Endothelial cell of umbilical vein (primary cell): Measurements from ENCODE around the gene ASB11. TPM values are rescaled to one million over a fixed set of nuclear protein-coding genes. Genes with fewer than 3 reads are reported as not detected.

ENCODE experiments used
- BruUV-seq: library from RNA; stranded (reverse); fragments of 400-500 nt; replicated peaks from 2 replicates; lab custom pipeline; 2021; lab: Mats Ljungman, UMichigan
- CTCF ChIA-PET: fragments of 300-600, 350-600 bp; sonication (Branson Sonifier 250); formaldehyde crosslinking; loops from one replicate; lab custom pipeline; 2021; ENCODE audit warnings: antibody characterized with exemption, inconsistent platforms; lab: Charles Lee
- POLR2A ChIA-PET: fragments of 300-600, 350-600 bp; sonication (Branson Sonifier 250); formaldehyde crosslinking; loops from one replicate; lab custom pipeline; 2021; ENCODE audit warnings: antibody characterized with exemption, inconsistent platforms; lab: Charles Lee
- DNase-seq: peaks from one replicate; pipeline ENCODE4 v3.0.0-alpha.2; 2011; ENCODE audit warnings: low read depth, low spot score
- FAIRE-seq: peaks from 2 replicates; lab custom pipeline; 2011; peaks lifted over from hg19 to GRCh38; lab: Jason Lieb, UNC
- H2AFZ ChIP-seq: 2 replicates; pipeline ENCODE4 v1.6.0; 2012; ENCODE audit warnings: low read depth, low read length, control low read depth, inconsistent platforms
- H3K27ac ChIP-seq: 2 replicates; pipeline ENCODE4 v1.5.1; 2011; ENCODE audit warnings: low read depth, mild to moderate bottlenecking, control low read depth, low read length, moderate library complexity; ENCODE audit not compliant: insufficient read depth
- H3K27me3 ChIP-seq, 2 experiments: 2 replicates each; pipeline versions ENCODE4 v1.6.0 to v1.6.1; 2011; ENCODE audit warnings: low read length in 2 of 2, mixed read lengths in 1 of 2; ENCODE audit not compliant: control insufficient read depth in 2 of 2, insufficient read depth in 2 of 2
- H3K36me3 ChIP-seq, 2 experiments: 2 replicates in 1 of 2; 3 replicates in 1 of 2; pipeline ENCODE4 v1.5.1; 2011; ENCODE audit warnings: low read length in 2 of 2, mild to moderate bottlenecking in 1 of 2, moderate library complexity in 1 of 2; ENCODE audit not compliant: control insufficient read depth in 2 of 2, insufficient read depth in 2 of 2; ENCODE audit errors: extremely low read depth in 1 of 2
- H3K4me1 ChIP-seq: 3 replicates; pipeline ENCODE4 v1.5.1; 2011; ENCODE audit warnings: mild to moderate bottlenecking, low read length; ENCODE audit not compliant: control insufficient read depth, insufficient read depth; ENCODE audit errors: extremely low read depth
- H3K4me2 ChIP-seq: 2 replicates; pipeline ENCODE4 v1.6.1; 2011; ENCODE audit warnings: low read length, control low read depth, mixed read lengths; ENCODE audit not compliant: insufficient read depth
- H3K4me3 ChIP-seq, 3 experiments: fragments of 200-600 bp in 1 of 3; sonication (generic), shearing (Covaris generic) in 1 of 3; replicated peaks in 1 of 3; 2 replicates each; pipeline ENCODE4 v1.5.1; 2011 to 2016; ENCODE audit warnings: control low read depth in 3 of 3, low read length in 3 of 3, mild to moderate bottlenecking in 2 of 3, inconsistent platforms in 1 of 3, low read depth in 1 of 3, moderate library complexity in 1 of 3; ENCODE audit not compliant: insufficient read depth in 1 of 3
- H3K79me2 ChIP-seq: 2 replicates; pipeline ENCODE4 v1.6.0; 2012; ENCODE audit warnings: low read length, inconsistent platforms; ENCODE audit not compliant: control insufficient read depth, insufficient read depth
- H3K9ac ChIP-seq: replicated peaks from 2 replicates; pipeline ENCODE3; 2011; ENCODE audit warnings: low read length, control low read depth; ENCODE audit not compliant: insufficient read depth; ENCODE audit errors: extremely low read depth
- H3K9me1 ChIP-seq: replicated peaks from 3 replicates; pipeline ENCODE4 v1.6.0; 2011; ENCODE audit warnings: mild to moderate bottlenecking, low read length; ENCODE audit not compliant: control insufficient read depth, insufficient read depth; ENCODE audit errors: extremely low read depth
- H3K9me3 ChIP-seq: replicated peaks from 2 replicates; pipeline ENCODE4 v1.5.1; 2012; ENCODE audit warnings: low read length, inconsistent platforms; ENCODE audit not compliant: control insufficient read depth, insufficient read depth
- H4K20me1 ChIP-seq: replicated peaks from 2 replicates; pipeline ENCODE3; 2011; ENCODE audit warnings: mild to moderate bottlenecking, low read length; ENCODE audit not compliant: control insufficient read depth, insufficient read depth; ENCODE audit errors: extremely low read depth
- CTCF ChIP-seq, 2 donors: IDR thresholded peaks; 1 replicate in 1 of 2; 2 replicates in 1 of 2; pipeline ENCODE4 v1.5.1; 2011; ENCODE audit warnings: low read length in 2 of 2, mild to moderate bottlenecking in 2 of 2, moderate library complexity in 2 of 2, control low read depth in 1 of 2, inconsistent platforms in 1 of 2, low read depth in 1 of 2; ENCODE audit not compliant: insufficient read depth in 1 of 2; ENCODE audit errors: extremely low read depth in 1 of 2
- EZH2 ChIP-seq: IDR thresholded peaks from 2 replicates; pipeline ENCODE4 v1.6.1; 2012; ENCODE audit warnings: borderline replicate concordance, low read depth, mild to moderate bottlenecking, moderate library complexity, low read length, inconsistent platforms; ENCODE audit not compliant: severe bottlenecking
- FOS ChIP-seq: IDR thresholded peaks from 2 replicates; pipeline ENCODE4 v1.6.1; 2011; ENCODE audit warnings: mild to moderate bottlenecking, low read length, moderate library complexity, borderline replicate concordance; ENCODE audit not compliant: insufficient read depth
- GATA2 ChIP-seq: IDR thresholded peaks from 2 replicates; pipeline ENCODE4 v1.7.0; 2011; ENCODE audit warnings: low read depth, mild to moderate bottlenecking, moderate library complexity, mixed read lengths, low read length; ENCODE audit not compliant: insufficient read length, insufficient read depth
- JUN ChIP-seq: IDR thresholded peaks from 2 replicates; pipeline ENCODE4 v1.6.1; 2011; ENCODE audit warnings: borderline replicate concordance, low read depth; ENCODE audit not compliant: insufficient read length, insufficient read depth
- MAX ChIP-seq: IDR thresholded peaks from 2 replicates; pipeline ENCODE4 v1.6.1; 2011; ENCODE audit not compliant: insufficient read depth, insufficient read length
- MYC ChIP-seq: IDR thresholded peaks from one replicate; pipeline ENCODE4 v1.6.1; 2011; ENCODE audit warnings: mild to moderate bottlenecking, low read depth, low read length
- POLR2A ChIP-seq: IDR thresholded peaks from 2 replicates; pipeline ENCODE4 v1.6.1; 2012; ENCODE audit warnings: low read depth, mild to moderate bottlenecking, control low read depth, low read length
- POLR2AphosphoS5 ChIP-seq: IDR thresholded peaks from 2 replicates; pipeline ENCODE4 v1.6.1; 2012; ENCODE audit warnings: low read depth, mild to moderate bottlenecking, control low read depth, low read length, moderate library complexity; ENCODE audit not compliant: insufficient read depth
- dilution Hi-C: fragments of 300-500 bp; cut with MboI; formaldehyde crosslinking; loops from one replicate; pipeline ENCODE4 v1.15.0; 2019; ENCODE audit warnings: low sequenced_read_pairs; ENCODE audit not compliant: extremely low pct_ligation_motif_present
- intact Hi-C: fragments of 100-400 bp; cut with micrococcal nuclease; formaldehyde crosslinking; loops from one replicate; pipeline ENCODE4 v1.10.0; 2022
- polyA plus RNA-seq, 4 experiments: library from polyadenylated mRNA; depleted of rRNA in 3 of 4; stranded (reverse) in 3 of 4; unstranded in 1 of 4; fragments of >200 nt; gene quantifications; 2 replicates each; pipeline versions ENCODE4 v1.2.1 to v1.2.3, GENCODE V29; 2011 to 2012; ENCODE audit warnings: missing spikeins in 1 of 4
- total RNA-seq: library from RNA; stranded (reverse); gene quantifications from 2 replicates; pipeline ENCODE4 v1.2.3, GENCODE V29; 2021

Gene ASB11
- total and polyA plus RNA-seq, 2 donors (not counting 3 experiments of a cell fraction or from before 2014, with no cell fraction given): 0.06 to 0.15 TPM

GRCh38 chrX:15292861-15293260 is 22.6 kb downstream of the ASB11 start:
- CTCF ChIA-PET: no interaction called here
- dilution Hi-C loops: no loop called here
- no peaks in the 10 kb centered on the region for H3K27me3 ChIP-seq
- no peak overlapping the region for H3K27ac ChIP-seq
- no peak overlapping the region for H3K4me3 ChIP-seq
- H3K9me1 ChIP-seq: no peaks in the 10 kb centered on the region
- no TSS peak for BruUV-seq
- H2AFZ ChIP-seq: no peak overlapping the region
- no peaks in the 10 kb centered on the region for H3K9me3 ChIP-seq
- no peaks in the 10 kb centered on the region for H4K20me1 ChIP-seq
- H3K79me2 ChIP-seq: no peaks in the 10 kb centered on the region
- no peak overlapping the region for H3K4me2 ChIP-seq
- peaks cover 5% of the 10 kb centered on the region for H3K4me1 ChIP-seq
- no peak for FAIRE-seq
- peak; percentile 1 for DNase-seq
- TF ChIP-seq POLR2AphosphoS5 (no peak), MAX (no peak), EZH2 (no peak), FOS (no peak), CTCF (IDR thresholded peaks at IDR 0.05; ENCODE audit: extremely low read depth in 1 of 2, insufficient read depth in 1 of 2, low read depth in 1 of 2, low read length in 2 of 2) (no peak), GATA2 (no peak), MYC (no peak), JUN (no peak), POLR2A (no peak)
- no peak overlapping the region for H3K9ac ChIP-seq
- H3K36me3 ChIP-seq: no peaks in the 10 kb centered on the region
- intact Hi-C loops: no loop called here
- POLR2A ChIA-PET: no interaction called here
